ENCODE measurements around the gene RIPK4. TPM values are rescaled to one million over a fixed set of nuclear protein-coding genes. Genes with fewer than 3 reads are reported as not detected.

Gene RIPK4
- total RNA-seq, 1 donor from 2014 or later: 1.8 TPM

DNA sequence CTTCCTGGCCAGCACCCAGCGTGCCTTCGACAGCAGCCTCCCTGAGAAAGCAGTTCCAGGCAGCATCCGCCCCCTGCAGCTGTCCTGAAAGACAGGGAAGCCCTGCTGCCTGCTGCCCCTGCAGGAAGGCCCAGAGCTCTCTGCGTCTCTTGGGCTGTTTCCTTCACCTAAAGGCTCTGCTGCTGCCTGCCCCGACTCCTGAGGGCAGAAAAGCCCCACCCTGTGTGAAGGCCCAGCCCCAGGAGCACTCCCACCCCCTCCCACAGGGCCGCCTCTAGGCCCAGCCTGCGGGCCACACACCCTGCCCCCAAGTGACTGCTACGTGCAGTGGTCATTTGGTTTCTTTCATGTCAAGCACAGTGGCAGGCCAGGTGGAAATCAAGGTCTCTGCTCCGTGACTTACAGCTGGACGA is 12.4 kb downstream of the RIPK4 start:
- FAIRE-seq (no peak), DNase-seq (ENCODE audit: low read depth) (no peak)
- TF ChIP-seq EZH2 (IDR thresholded peaks at IDR 0.05; ENCODE audit: insufficient read depth, low read length): no peak
- TF ChIP-seq, protein P1, sequence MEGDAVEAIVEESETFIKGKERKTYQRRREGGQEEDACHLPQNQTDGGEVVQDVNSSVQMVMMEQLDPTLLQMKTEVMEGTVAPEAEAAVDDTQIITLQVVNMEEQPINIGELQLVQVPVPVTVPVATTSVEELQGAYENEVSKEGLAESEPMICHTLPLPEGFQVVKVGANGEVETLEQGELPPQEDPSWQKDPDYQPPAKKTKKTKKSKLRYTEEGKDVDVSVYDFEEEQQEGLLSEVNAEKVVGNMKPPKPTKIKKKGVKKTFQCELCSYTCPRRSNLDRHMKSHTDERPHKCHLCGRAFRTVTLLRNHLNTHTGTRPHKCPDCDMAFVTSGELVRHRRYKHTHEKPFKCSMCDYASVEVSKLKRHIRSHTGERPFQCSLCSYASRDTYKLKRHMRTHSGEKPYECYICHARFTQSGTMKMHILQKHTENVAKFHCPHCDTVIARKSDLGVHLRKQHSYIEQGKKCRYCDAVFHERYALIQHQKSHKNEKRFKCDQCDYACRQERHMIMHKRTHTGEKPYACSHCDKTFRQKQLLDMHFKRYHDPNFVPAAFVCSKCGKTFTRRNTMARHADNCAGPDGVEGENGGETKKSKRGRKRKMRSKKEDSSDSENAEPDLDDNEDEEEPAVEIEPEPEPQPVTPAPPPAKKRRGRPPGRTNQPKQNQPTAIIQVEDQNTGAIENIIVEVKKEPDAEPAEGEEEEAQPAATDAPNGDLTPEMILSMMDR (IDR thresholded peaks at IDR 0.05; ENCODE audit: insufficient read depth, low read depth, low read length): no peak
- Histone ChIP-seq H3K9me3 (ENCODE audit: insufficient read depth, low read depth, low read length) (no peaks in the 10 kb centered on the region), H3K4me2 (ENCODE audit: low read length) (no peak overlapping the region), H4K20me1 (ENCODE audit: insufficient read depth, low read length) (no peaks in the 10 kb centered on the region), H3K9ac (ENCODE audit: low read length) (no peak overlapping the region), H2AFZ (ENCODE audit: low read depth, low read length) (no peak overlapping the region), H3K27me3 (ENCODE audit: insufficient read depth, low read length) (no peaks in the 10 kb centered on the region), H3K27ac (ENCODE audit: low read depth, low read length) (no peak overlapping the region), H3K4me1 (ENCODE audit: insufficient read depth, low read length) (peaks cover 9% of the 10 kb centered on the region), H3K79me2 (ENCODE audit: insufficient read depth, low read length) (peaks cover 5% of the 10 kb centered on the region), H3K4me3 (ENCODE audit: insufficient read depth, low read depth, low read length) (no peak overlapping the region), H3K36me3 (ENCODE audit: insufficient read depth, low read length) (no peaks in the 10 kb centered on the region)
- H3K36me3 Mint-ChIP-seq (ENCODE audit: low read depth, unreplicated experiment): no peaks in the 10 kb centered on the region
- H3K27me3 Mint-ChIP-seq (ENCODE audit: low read depth, unreplicated experiment): peaks cover 7% of the 10 kb centered on the region
- no peak overlapping the region for H3K4me3 Mint-ChIP-seq (ENCODE audit: unreplicated experiment)
- H3K27ac Mint-ChIP-seq (ENCODE audit: unreplicated experiment): no peak overlapping the region
- peaks cover 9% of the 10 kb centered on the region for H3K4me1 Mint-ChIP-seq (ENCODE audit: low read depth, unreplicated experiment)
- H3K9me3 Mint-ChIP-seq (ENCODE audit: unreplicated experiment): no peaks in the 10 kb centered on the region

DNA sequence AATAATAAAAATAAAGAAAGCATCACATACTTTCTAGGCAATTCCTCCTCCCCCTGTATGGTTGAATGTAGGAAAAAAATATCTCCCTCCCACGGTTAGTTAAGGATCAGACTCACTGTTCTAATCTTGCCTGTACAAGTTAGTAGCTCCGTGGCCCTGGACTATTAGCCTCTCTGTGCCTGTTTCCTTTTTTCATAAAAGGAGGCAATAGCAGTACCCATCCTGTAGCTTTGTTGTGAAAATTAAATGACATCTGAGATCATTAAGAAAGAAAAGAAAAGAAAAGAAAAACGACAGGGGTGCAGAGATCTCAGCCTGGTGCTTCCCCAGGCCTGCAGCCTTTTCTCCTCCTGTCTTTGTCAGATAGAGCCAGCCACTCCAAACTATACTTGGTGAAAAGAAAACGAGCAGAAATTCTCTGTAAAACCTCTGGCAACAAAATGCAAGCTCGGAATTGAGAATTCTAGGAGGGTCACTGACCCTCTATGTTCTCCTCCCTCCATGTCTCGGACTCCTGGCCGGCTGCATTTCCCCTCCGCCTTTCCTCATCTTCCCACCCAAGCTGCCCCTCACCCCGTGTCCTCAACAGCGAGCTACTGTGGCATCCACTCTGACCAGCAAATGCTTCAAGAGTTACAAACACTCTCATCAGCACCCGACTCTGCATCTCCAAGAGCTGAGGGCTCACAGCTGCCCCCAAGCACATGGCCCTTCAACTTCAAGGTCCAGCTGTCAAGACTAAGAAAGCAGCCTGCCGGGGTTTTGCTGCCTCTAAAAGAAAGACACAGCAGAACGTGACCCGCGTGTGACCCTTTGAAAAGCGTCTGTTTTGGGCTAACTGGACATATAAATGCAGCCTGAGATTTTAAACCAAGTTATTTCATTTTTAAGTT is 13.6 kb downstream of the RIPK4 start:
- Histone ChIP-seq H3K27me3 (ENCODE audit: insufficient read depth, low read length) (no peaks in the 10 kb centered on the region), H3K79me2 (ENCODE audit: insufficient read depth, low read length) (peaks cover 5% of the 10 kb centered on the region), H3K9me3 (ENCODE audit: insufficient read depth, low read depth, low read length) (no peaks in the 10 kb centered on the region), H3K36me3 (ENCODE audit: insufficient read depth, low read length) (no peaks in the 10 kb centered on the region), H2AFZ (ENCODE audit: low read depth, low read length) (no peak overlapping the region), H3K4me2 (ENCODE audit: low read length) (no peak overlapping the region), H3K4me1 (ENCODE audit: insufficient read depth, low read length) (peaks cover 9% of the 10 kb centered on the region), H4K20me1 (ENCODE audit: insufficient read depth, low read length) (no peaks in the 10 kb centered on the region), H3K27ac (ENCODE audit: low read depth, low read length) (no peak overlapping the region), H3K9ac (ENCODE audit: low read length) (no peak overlapping the region), H3K4me3 (ENCODE audit: insufficient read depth, low read depth, low read length) (no peak overlapping the region)
- H3K36me3 Mint-ChIP-seq (ENCODE audit: low read depth, unreplicated experiment): no peaks in the 10 kb centered on the region
- peaks cover 6% of the 10 kb centered on the region for H3K27me3 Mint-ChIP-seq (ENCODE audit: low read depth, unreplicated experiment)
- H3K27ac Mint-ChIP-seq (ENCODE audit: unreplicated experiment): no peak overlapping the region
- DNase-seq (ENCODE audit: low read depth) (no peak), FAIRE-seq (no peak)
- H3K4me3 Mint-ChIP-seq (ENCODE audit: unreplicated experiment): no peak overlapping the region
- TF ChIP-seq, protein P1 (IDR thresholded peaks at IDR 0.05; ENCODE audit: insufficient read depth, low read depth, low read length): no peak
- no peak for TF ChIP-seq EZH2 (IDR thresholded peaks at IDR 0.05; ENCODE audit: insufficient read depth, low read length)
- peaks cover 9% of the 10 kb centered on the region for H3K4me1 Mint-ChIP-seq (ENCODE audit: low read depth, unreplicated experiment)
- H3K9me3 Mint-ChIP-seq (ENCODE audit: unreplicated experiment): no peaks in the 10 kb centered on the region

- H3K27me3 Mint-ChIP-seq (ENCODE audit: low read depth, unreplicated experiment): peaks cover 6% of the 10 kb centered on the region
- peaks cover 9% of the 10 kb centered on the region for H3K4me1 ChIP-seq (ENCODE audit: insufficient read depth, low read length)
- H3K4me3 ChIP-seq (ENCODE audit: insufficient read depth, low read depth, low read length): no peak overlapping the region
- no peaks in the 10 kb centered on the region for H4K20me1 ChIP-seq (ENCODE audit: insufficient read depth, low read length)
- peaks cover 9% of the 10 kb centered on the region for H3K4me1 Mint-ChIP-seq (ENCODE audit: low read depth, unreplicated experiment)
- no peak overlapping the region for H3K27ac Mint-ChIP-seq (ENCODE audit: unreplicated experiment)
- TF ChIP-seq, protein P1 (IDR thresholded peaks at IDR 0.05; ENCODE audit: insufficient read depth, low read depth, low read length): no peak
- no peak for TF ChIP-seq EZH2 (IDR thresholded peaks at IDR 0.05; ENCODE audit: insufficient read depth, low read length)
- no peak overlapping the region for H3K9ac ChIP-seq (ENCODE audit: low read length)
- H3K27me3 ChIP-seq (ENCODE audit: insufficient read depth, low read length): no peaks in the 10 kb centered on the region
- peaks cover 5% of the 10 kb centered on the region for H3K79me2 ChIP-seq (ENCODE audit: insufficient read depth, low read length)
- H3K4me2 ChIP-seq (ENCODE audit: low read length): peak overlapping the region; percentile 45
- no peaks in the 10 kb centered on the region for H3K36me3 ChIP-seq (ENCODE audit: insufficient read depth, low read length)
- no peaks in the 10 kb centered on the region for H3K9me3 ChIP-seq (ENCODE audit: insufficient read depth, low read depth, low read length)
- no peaks in the 10 kb centered on the region for H3K9me3 Mint-ChIP-seq (ENCODE audit: unreplicated experiment)
- H3K4me3 Mint-ChIP-seq (ENCODE audit: unreplicated experiment): no peak overlapping the region
- H3K27ac ChIP-seq (ENCODE audit: low read depth, low read length): no peak overlapping the region
- no peak overlapping the region for H2AFZ ChIP-seq (ENCODE audit: low read depth, low read length)
- FAIRE-seq (peak; percentile 26), DNase-seq (ENCODE audit: low read depth) (peak; percentile 38)
- no peaks in the 10 kb centered on the region for H3K36me3 Mint-ChIP-seq (ENCODE audit: low read depth, unreplicated experiment)
Measured at GRCh38 chr21:41752231-41752681, 14.6 kb downstream of the RIPK4 start.
